Stimulated activated CD4-positive, alpha-beta T cell treated with anti-CD3 and anti-CD28 coated beads, Interleukin-4, amount 100 ng/mL, for 48 hours (primary cell): Measurements from ENCODE around the gene ARHGAP11B.
"Not testable (repeated sequence)": the region's sequence is repeated elsewhere in the genome, so short reads cannot be mapped to it uniquely, and the experiment has no call there.

ENCODE experiments used
- DNase-seq, 2 donors: peaks; one replicate each; pipeline ENCODE4 v3.0.0-alpha.2; 2020; ENCODE audit warnings: low read depth in 2 of 2

Gene ARHGAP11B

DNA sequence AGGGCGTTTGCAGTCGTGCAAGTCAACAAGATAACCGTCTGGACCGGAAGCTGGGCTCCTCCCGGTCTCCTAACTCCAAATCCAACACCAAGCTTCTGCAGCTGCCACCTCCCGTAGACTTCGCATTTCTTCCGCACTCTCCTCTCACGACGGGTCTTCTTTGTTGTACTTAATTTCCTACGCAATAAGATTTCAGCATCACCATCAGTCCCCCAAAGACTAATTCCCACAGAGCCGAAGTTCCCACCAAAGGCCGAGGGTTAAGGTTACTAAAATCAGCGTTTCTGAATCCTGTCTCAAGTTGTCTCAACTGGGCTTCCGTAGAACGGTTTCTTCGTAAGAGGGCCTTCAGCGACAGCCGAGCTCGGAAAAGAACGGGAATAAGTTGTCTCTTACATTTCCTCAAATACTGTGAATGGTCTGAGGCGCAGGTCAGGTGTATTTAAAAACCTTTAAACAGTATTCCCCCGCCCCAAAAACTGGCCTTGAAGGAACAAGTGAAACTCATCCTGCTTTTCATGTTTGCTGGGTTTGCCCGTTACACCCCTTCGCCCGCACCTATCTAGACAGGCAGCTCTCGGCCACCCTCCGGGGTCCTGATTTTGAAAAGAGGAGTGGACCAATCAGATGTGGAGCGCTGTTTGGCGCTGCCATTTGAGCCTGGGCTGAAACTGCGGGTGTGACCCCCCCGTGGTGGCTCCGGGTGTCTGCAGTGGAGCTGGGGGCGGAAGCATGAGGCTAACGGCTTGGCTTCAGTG is at the start of gene ARHGAP11B:
TSS of gene ARHGAP11B (plus strand) at position 693 of the 758 bp plus-strand sequence.
- DNase-seq = peak; percentile 90 to 93

DNA sequence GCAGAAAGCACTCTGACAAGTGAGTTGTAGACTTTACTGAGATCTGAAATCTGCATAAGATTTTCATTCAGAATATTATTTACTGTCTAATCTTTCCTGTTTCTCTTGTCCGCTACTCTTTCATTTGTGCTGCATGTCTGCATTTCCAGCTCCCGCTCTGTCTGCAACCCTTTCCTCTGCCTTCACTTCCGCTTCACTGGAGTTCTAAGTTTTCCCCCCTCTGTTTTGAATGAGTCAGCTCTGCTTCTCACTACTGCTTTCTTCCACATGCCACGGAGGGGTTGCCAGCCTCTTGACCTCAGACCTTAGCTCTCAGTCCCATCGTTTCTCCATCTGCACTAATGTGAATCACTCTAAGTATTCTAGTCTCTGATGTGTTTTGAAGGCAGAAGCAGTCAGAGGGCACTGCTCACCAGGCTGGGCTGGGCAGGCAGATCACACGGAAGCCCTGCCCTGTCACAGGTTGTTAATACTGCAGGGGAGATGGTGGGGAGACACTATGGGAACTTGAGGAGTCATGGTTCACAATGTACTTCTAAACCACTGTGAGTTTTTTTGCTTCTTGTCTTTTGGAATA is 46.4 kb upstream of the ARHGAP11B start:
- not testable (repeated sequence) for DNase-seq

DNA sequence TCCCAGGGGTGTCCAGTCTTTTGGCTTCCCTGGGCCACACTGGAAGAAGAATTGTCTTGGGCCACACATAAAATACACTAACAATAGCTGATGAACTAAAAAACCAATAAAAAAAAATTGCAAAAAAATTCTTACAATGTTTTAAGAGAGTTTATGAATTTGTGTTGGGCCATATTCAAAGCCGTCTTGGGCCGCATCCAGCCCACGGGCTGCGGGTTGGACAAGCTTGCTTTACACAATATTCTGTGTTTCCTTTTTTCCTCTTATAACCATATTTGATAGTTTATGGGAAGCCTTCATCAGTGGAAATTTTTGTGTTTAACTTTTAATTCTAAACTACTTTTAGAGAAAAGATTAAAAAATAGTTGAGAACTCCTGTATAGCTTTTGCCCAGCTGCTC is 45.2 kb upstream of the ARHGAP11B start:
- not testable (repeated sequence) for DNase-seq

DNA sequence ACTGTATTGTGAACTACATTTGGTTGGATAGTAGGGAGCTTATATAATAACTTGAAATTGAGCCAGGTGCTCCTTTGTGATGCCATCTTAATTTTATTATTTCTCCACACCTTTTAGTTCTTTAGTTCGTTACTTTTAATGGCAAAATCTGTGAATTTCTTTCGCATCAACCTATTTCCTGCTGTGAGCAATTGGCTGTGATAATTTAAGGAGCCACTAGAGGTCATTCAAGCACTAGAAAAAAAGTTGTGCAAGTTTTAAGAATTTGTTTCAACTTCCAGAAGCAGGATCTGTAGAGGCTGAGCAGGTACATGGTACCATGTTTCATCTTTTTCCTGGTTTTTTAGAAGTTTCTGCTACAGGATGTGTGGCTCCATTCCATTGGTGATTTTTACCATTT is 27.0 kb upstream of the ARHGAP11B start:
- DNase-seq = not testable (repeated sequence)

DNA sequence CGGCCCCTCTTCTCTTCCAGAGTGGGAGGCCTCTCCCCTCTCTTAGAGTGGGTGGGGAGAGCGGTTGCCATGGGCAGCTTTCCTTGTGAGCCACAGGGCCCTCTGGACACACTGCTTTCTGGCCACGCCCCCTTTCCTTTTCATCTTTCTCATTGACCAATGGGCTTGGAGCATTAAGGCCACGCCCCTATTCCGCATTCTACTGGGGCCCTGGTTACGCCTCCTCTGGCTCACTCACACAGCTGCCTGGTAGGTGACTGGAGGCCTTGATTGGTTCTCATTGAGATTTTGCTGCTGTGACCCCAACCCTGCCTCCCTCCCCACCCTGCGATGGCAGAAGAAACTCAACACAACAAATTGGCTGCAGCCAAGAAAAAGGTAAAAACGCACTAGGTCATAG is 22.1 kb upstream of the ARHGAP11B start, which contains the start of gene GOLGA8H:
TSS of gene GOLGA8H (plus strand) at position 233 of the 400 bp plus-strand sequence. CDS start at position 331, 98 bp downstream.
- not testable (repeated sequence) for DNase-seq

DNA sequence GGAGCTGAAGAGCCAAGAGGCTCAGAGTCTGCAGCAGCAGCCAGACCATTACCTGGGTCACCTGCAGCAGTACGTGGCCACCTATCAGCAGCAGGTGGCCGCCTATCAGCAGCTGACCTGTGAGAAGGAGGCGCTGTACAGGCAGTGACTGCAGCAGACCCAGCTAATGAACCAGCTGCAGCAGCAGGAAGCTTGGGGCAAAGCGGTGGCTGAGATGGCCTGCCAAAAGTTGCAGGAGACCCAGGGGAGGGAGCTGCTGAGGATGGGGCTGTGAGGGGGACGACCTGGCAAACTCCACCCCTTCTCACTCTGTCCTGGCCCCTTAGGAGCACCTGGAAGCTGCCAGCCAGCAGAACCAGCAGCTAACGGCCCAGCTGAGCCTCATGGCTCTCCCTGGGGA is 13.7 kb upstream of the ARHGAP11B start:
- DNase-seq = not testable (repeated sequence)

DNA sequence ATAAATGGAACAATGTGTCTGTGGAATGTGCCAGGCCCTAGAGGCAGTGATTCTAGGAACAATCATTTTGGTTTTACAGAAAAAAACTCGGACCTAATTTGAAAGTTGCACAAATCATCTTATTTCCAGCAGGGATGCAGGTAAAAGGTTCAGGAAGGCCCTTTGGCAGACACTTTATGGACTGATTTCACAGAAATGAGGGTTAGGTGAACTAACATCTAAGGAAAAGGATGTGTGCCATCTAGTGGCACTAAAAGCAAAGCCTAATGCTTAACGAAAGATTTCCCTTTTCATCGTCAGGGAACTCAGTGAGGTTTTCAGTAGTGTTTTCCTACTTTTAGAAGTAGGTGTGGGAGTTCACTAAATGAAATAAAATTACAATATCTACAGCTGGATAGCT is 4.6 kb upstream of the ARHGAP11B start:
- not testable (repeated sequence) for DNase-seq

DNA sequence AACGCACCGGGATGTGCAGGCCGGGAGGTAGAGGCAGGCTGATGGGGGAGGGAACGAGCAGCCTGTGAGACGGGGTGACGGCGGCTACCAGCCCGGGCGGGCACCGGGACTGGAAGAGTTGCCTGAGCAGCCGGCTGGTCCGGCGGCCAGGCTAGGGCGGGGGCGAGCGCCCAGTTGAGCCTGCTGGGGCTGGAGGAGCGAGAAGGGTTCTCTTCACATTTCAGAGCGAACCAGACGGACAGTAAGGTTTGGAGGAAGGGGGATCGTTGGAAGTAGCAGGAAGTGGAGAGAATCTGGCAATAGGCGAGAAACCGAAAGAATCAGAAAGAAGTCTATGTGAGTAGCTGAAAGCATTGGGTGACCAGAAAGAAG is 252 bp downstream of the ARHGAP11B start:
- not testable (repeated sequence) for DNase-seq

DNA sequence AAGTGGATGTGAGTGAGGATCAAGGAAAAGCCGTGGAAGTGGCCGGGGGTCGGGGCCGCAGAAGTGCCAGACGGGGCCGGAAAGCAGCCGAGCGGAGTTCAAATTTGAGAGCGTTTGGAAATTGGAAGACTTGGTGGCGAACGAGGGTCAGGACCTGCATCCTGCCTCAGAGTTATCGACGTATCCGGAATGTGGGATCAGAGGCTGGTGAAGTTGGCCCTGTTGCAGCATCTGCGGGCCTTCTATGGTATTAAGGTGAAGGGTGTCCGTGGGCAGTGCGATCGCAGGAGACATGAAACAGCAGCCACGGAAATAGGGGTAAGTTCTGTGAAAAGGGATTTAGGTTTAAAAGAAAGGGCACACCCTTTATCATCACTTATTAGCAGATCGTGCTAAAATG is 704 bp downstream of the ARHGAP11B start:
- not testable (repeated sequence) for DNase-seq

DNA sequence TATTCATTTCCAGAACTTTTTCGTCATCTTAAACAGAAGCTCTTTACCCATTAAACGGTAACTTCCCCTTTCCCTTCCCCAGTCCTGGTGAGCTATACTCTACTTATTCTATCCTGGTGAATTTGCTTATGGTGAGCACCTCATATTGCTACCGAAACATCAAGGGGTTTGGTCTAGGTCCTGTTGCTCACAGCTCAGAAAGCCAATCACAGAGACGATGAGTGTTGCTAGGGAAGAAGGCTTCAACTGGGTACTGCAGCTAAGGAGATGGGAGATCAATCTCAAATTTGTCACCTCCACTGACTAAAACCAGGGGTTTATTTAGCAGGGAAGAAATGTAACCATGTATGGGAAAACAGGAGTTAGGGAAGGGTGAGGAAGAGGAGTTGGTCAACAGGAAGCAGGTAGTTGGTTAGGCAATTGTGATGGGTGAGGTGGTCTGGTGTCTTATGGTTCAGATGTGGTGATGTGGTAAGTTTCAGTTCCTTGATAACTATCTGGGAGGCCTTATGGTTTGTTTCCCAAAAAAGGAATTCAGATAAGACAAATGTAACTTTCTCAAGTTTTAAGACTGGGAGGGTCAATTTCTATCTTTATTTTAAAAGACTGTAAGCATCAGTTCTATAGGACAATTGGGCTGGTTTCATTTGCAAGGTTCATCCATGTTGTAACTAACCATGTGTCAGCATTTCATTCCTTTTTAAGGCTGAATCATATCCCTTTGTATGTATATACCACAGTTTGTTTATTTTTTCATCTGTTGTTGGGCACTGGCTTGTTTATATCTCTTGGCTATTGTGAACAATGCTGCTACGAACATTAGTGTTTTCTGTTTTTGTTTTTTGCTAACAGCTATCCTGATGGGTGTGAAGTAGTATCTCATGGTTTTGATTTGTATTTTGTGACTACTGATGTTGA is 24.3 kb downstream of the ARHGAP11B start:
- no peak for DNase-seq

DNA sequence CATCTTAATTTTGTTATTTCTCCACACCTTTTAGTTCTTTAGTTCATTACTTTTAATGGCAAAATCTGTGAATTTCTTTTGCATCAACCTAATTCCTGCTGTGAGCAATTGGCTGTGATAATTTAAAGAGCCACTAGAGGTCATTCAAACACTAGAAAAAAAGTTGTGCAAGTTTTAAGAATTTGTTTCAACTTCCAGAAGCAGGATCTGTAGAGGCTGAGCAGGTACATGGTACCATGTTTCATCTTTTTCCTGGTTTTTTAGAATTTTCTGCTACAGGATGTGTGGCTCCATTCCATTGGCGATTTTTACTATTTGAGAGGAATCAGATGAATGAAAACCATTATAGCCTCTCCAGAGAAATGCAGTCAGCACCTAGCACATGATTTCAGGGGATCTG is 35.2 kb downstream of the ARHGAP11B start:
- DNase-seq = not testable (repeated sequence)

DNA sequence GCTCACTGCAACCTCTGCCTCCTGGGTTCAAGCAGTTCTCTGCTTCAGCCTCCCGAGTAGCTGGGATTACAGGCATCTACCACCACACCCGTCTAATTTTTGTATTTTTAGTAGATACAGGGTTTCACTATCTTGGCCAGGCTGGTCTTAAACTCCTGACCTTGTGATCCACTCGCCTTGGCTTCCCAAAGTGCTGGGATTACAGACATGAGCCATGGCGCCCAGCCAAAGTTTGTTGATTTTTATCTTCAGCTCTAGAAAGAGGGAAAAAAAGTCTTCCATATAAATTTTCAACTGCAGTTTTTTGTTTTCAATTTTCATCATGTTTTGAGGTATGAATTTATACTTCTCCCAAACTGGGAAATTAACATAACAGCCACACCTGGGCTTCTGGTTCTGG is 43.7 kb downstream of the ARHGAP11B start:
- not testable (repeated sequence) for DNase-seq

DNA sequence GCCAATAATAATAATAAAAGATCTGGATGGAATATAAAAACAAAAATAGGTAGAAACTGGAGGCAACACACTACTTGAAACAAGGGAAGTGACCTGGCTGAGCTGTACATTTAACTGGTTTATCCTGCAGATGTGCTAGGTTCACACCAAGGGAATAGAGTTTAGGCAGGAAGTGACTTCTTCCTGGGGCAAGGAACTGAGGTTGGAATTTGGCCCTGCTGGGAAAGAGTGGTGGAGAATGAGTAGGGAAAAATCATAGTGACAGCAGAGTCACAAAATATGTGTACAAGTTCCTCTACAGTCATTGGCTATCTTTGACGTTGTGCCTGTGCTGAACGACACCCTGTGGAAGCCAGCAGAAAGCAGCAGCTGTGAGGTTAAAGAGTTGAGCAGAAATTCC is 44.1 kb downstream of the ARHGAP11B start:
- DNase-seq = no peak

DNA sequence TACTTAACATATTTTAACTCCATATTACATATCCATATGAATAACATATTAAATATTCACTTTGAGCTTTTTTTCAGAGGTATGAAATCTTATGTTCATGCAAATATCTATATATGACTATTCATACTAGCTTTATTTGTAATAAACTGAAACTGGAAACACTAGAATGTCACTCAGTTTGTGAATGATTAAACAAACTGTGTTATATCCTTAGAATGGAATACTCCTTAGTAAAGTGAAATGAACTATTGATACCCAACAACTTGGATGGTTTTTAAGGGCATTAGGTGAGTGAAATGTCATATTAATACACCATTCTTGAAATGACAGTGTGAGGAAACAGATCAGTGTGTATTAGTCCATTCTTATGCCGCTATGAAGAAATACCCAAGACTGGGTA is 45.4 kb downstream of the ARHGAP11B start:
- DNase-seq = no peak

DNA sequence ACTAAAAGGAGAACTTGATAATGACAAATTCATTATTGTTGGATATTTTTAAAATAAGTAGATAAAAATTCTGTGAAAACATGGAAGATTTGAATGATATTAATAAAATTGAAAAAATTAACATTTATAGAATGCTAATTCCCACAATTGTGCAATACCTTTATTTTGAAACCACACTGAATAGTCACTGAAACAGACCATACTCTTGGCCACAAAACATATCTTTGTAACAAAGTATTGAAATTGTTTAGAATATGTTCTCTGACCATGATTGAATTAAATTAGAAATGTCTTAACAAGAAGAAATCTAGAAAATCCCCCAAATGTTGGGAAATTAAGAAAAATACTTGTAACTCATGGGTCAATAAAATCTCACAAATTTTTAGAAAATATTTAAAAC is 49.2 kb downstream of the ARHGAP11B start:
- DNase-seq = no peak

DNA sequence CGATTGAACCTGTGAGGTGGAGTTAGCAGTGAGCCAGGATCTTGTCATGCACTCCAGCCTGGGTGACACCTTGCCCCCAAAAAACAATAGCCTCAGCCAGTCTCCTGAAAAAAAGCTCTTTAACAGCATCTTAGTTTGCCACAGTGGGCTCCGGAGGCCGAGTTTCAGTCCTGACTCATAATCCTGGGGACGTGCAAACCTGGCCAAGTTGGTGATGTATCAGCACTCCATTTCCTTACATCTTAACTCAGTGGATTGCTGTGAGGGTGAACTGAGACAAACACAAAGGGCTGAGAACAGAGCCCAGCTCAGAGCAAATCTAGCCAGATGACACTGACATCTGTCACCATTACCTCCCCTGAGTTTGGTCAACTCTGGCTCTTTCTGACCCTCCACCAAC is 50.0 kb downstream of the ARHGAP11B start:
- DNase-seq = not testable (repeated sequence)

DNA sequence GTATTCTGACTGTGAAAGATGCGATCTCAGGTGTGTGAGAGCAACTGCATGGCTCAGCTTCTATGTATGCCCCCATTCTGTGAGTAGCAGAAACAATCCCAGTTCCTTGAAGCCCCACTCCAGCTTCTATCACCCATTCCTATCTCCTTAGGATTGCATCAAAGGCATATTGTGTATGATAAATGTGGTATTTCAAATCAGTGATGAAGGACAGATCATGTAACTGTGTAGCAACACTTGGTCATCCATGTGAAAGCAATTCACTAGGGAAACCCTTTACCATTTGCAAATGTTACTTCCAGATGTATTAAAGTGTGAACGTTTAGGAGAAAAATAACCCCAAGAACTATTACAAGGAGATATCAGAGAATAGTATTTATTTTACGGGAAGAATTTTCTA is 55.1 kb downstream of the ARHGAP11B start:
- not testable (repeated sequence) for DNase-seq

DNA sequence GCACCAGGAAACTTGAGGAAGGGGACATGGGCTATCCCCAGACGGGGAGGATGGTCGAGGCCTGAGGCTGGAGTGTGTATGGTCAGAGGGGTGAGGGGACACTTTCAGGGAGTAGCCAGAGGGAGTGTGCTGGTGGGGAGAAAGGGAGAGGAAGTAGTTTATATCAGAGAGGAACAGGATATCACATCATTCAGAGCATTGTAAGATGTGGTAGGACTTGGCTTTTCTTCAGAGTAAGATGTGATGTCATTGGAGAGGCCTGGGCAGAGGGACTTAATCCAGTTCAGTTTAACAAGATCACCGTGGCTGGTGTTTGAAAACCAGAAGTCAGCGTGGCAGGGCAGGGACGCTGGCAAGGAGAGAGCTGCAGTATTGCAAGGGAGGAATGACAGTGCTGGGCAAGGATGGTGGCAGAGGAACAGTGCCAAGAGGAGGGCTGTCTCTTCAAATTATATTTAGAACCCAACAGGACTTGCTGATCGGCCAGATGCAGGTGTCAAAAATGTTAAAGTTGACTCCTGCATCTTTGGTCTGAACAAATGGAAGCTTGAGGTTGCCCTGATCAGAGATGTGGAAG is 59.9 kb downstream of the ARHGAP11B start:
- DNase-seq = not testable (repeated sequence)

DNA sequence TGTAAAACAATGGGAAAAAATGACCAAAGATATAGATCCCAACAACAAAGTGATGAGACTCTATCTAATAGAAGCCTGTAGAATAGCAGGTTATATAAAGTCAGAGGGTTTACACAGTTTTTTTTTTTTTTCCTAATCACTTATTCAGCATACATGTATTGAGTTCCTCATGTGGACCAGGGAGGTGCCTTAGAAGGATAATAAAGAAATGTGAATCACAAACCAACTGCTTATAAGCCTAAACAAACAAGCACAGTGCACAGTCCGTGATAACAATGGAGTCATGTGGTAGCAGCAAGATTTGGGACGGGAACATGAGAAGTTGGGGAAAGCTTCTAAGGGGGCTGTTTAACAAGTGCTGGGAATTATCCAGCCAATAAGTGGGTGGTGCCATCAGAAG is 60.7 kb downstream of the ARHGAP11B start:
- DNase-seq = not testable (repeated sequence)
